IPS-NIHi11 (cell line): Measurements from ENCODE around the gene POLR3C.

ENCODE experiments used
- DNase-seq: peaks from one replicate; pipeline ENCODE4 v3.0.0; 2012; ENCODE audit warnings: mixed read lengths, low spot score

The POLR3C gene

GRCh38 chr1:145871994-145872924, 48.3 kb downstream of the POLR3C start:
- peak; percentile 63 for DNase-seq

- no peak for DNase-seq
Measured at GRCh38 chr1:145874646-145875045, 50.6 kb downstream of the POLR3C start.

- DNase-seq = no peak
Measured at GRCh38 chr1:145877923-145878486, 54.0 kb downstream of the POLR3C start.

DNA sequence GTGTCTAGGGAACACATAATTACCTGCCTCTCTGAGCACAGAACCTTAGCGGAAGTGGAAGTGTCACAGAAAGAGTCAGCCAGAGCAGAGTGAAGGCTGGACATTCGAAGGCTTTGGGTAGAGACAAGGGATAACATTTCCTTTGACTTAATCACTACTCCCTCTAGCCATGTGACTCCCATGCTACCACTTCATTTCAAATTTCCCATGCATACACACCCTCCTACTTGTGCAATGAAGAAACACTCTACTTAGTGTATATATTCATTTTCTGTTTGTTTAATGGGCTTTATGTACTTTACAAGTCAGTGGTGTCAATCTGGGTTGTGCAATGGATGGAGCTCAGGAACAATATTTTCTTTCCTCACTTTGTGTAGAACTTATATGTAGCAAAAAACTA, 54.7 kb downstream of the POLR3C start:
- no peak for DNase-seq

DNA sequence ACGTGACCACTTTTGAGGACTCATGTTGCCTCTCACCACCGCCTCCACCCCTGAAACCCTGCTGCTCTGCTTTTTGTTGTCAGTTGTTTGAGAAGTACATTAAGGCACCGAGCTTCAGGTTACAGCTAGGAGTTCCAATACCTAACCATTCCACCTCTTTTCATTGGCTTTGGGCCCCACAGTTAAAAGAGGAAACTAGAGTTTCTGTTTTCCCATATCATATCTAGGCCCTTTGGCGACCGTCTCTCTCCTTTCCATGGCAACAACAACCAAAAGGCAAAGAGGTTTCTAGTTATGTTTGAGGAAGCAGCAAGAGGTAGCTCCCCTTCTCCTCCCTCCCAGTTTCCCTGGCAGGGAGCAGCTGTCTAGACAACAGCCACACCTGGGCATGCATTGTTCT, 55.8 kb downstream of the POLR3C start:
- no peak for DNase-seq

- DNase-seq = no peak
Measured at GRCh38 chr1:145884675-145885074, 60.7 kb downstream of the POLR3C start.

- DNase-seq = peak; percentile 96
Measured at GRCh38 chr1:145885738-145886287, 61.8 kb downstream of the POLR3C start, which contains the start of gene ANKRD35. Gene ANKRD35 (minus strand): TSS chr1:145885866. CDS start chr1:145885758, 108 bp downstream.

DNA sequence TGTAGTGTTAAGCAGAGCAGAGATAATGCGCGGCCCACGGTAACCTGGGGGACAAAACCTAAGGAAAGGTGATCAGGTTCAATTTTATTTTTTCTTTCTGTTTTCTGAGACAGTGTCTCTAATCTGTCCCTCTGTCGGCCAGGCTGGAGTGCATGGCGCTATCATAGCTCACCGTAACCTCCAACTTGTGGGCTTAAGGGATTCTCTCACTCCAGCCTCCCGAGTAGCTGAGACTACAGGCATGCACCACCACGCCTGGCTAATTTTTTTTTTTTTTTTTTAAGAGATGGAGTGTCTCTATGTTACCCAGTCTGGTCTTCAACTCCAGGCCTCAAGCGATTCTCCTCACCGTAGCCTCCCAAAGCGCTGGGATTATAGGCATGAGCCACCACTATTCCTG, 62.4 kb downstream of the POLR3C start:
- DNase-seq = no peak

DNA sequence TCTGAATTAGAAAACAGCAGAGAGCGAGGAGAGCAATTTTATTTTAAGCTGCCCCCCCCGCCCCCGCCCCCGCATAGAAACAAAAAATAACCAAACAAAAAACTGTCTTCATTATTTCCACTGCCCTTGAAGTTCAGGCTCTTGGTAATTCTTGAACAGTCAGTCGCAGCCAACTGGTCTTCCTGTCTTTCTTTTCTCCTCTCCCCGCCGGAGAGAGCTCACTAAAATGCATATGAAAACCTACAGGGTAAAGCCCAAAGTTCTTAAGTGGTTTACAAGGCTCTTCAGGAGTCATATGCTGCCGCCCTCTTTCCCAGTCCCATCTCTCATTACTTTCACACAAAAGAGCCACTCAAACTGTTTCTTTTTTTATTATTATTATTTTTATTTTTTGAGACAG, 62.8 kb downstream of the POLR3C start:
- DNase-seq = no peak

- no peak for DNase-seq
Measured at GRCh38 chr1:145887631-145888030, 63.6 kb downstream of the POLR3C start.

GRCh38 chr1:145889722-145890121, 65.7 kb downstream of the POLR3C start:
- no peak for DNase-seq

GRCh38 chr1:145891143-145891542, 67.1 kb downstream of the POLR3C start:
- DNase-seq = no peak

DNA sequence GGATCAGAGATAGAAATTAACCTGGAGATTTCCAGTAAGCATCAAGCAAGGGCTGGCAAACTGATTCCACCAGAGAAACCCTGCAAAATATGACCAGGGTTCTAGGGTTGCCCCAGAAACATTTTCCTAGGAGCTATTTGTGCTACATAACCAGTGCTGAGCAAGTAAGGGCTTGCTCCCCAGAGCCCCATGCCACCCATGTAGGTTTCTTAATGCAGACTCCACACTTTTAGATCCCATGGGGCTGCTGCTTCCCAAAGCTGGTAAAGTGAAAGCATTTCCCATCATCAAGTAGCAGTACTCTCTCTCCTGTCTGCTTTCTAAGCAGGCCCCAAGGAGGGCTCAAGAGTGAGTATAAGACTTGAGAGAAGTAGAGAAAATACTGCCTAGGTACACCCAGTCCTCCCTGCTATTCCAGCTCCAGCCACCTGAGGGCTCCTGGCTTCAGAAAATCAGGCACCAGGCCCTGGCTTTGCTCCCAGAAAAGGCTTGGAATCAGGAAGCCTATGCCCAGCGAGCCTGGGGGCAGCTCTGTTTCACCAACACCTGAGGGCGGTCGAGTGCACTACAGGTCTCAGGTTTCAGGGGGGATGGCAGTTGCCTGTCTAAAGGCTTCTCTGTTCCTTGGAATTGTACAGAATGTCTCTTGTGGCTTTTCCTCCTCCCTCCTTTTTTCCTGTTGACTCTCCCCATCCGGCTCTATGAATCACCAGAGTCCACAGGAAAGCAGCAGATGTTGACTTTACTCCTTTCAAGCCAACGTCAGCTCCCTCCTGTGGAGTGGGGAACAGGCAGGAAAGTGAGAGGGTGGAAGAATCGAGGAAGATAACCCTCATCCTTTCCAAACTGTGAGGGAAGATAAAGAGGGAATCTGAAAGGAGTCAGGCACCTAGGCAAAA, 67.8 kb downstream of the POLR3C start:
- peak; percentile 98 for DNase-seq

GRCh38 chr1:145892486-145893087, 68.6 kb downstream of the POLR3C start:
- DNase-seq = no peak

GRCh38 chr1:145893306-145894055, 69.5 kb downstream of the POLR3C start:
- no peak for DNase-seq
